GM18508 (cell line): ENCODE measurements around the gene MYLK4.

Experiments used
- ATAC-seq: cut with Tn5 transposase; IDR thresholded peaks from one replicate; pipeline ENCODE4 v1.9.1; 2021; ENCODE audit warnings: moderate number of reproducible peaks; ENCODE audit not compliant: insufficient read depth, unreplicated experiment

The MYLK4 gene

GRCh38 chr6:2758980-2759379, 8.3 kb upstream of the MYLK4 start:
- ATAC-seq: no peak

- no peak for ATAC-seq
Measured at GRCh38 chr6:2756687-2757224, 6.0 kb upstream of the MYLK4 start.

GRCh38 chr6:2756241-2756640, 5.5 kb upstream of the MYLK4 start:
- ATAC-seq: no peak

GRCh38 chr6:2755456-2755855, 4.7 kb upstream of the MYLK4 start:
- no peak for ATAC-seq

- ATAC-seq: no peak
Measured at GRCh38 chr6:2754911-2755310, 4.2 kb upstream of the MYLK4 start.

- ATAC-seq: no peak
Measured at GRCh38 chr6:2754393-2754792, 3.7 kb upstream of the MYLK4 start.

- no peak for ATAC-seq
Measured at GRCh38 chr6:2753743-2754142, 3.0 kb upstream of the MYLK4 start.

GRCh38 chr6:2753110-2753489, 2.4 kb upstream of the MYLK4 start:
- ATAC-seq: no peak

- no peak for ATAC-seq
Measured at GRCh38 chr6:2752477-2753109, 1.9 kb upstream of the MYLK4 start.

- no peak for ATAC-seq
Measured at GRCh38 chr6:2751871-2752270, 1.1 kb upstream of the MYLK4 start.

GRCh38 chr6:2749969-2750600, 637 bp downstream of the MYLK4 start:
- no peak for ATAC-seq

GRCh38 chr6:2748183-2748582, 2.5 kb downstream of the MYLK4 start:
- no peak for ATAC-seq

GRCh38 chr6:2746557-2747061, 4.1 kb downstream of the MYLK4 start:
- ATAC-seq: no peak

- ATAC-seq: no peak
Measured at GRCh38 chr6:2745246-2745645, 5.5 kb downstream of the MYLK4 start.

GRCh38 chr6:2744778-2745177, 5.9 kb downstream of the MYLK4 start:
- no peak for ATAC-seq

GRCh38 chr6:2744209-2744771, 6.4 kb downstream of the MYLK4 start:
- no peak for ATAC-seq

GRCh38 chr6:2743280-2744208, 7.2 kb downstream of the MYLK4 start:
- ATAC-seq: no peak

- ATAC-seq: no peak
Measured at GRCh38 chr6:2741756-2742155, 9.0 kb downstream of the MYLK4 start.

- ATAC-seq: no peak
Measured at GRCh38 chr6:2740581-2740980, 10.1 kb downstream of the MYLK4 start.

GRCh38 chr6:2739335-2739734, 11.4 kb downstream of the MYLK4 start:
- ATAC-seq: no peak
